ENCODE results near the gene HAUS2. TPM values are rescaled to one million over a fixed set of nuclear protein-coding genes. Genes with fewer than 3 reads are reported as not detected.
A peak's percentile ranks its signal among the peaks of the same experiment; 100 is the strongest.

The HAUS2 gene
- total RNA-seq (10 to 100 TPM; 18.3 to 24.6 (median 20.1) TPM), polyA plus RNA-seq (10 to 100 TPM; 11.1 to 15.1 (median 12.6) TPM)

- intact Hi-C loops (cut with DNase I): loop anchor here (2.0 to 5.0 kb wide), 3 partner anchors 34 to 102 kb away; partner anchors contain the start of gene SNAP23
- 0% methylated on average over 71 of the region's 71 CpGs for WGBS, 2 donors
- Histone ChIP-seq H3K9me3 (no peaks in the 10 kb centered on the region), H3K36me3 (peaks cover 6 to 23% (median 15%) of the 10 kb centered on the region in 4 donors), H3K4me3 (peak within 1 kb of the TSS; percentile 72 to 94 (median 80)), H3K4me1 (peaks cover 0 to 26% (median 24%) of the 10 kb centered on the region in 4 donors), H3K27me3 (no peaks in the 10 kb centered on the region), H3K27ac (peak within 1 kb of the TSS; percentile 89 to 97 (median 92))
- peak; percentile 93 for DNase-seq
- TF ChIP-seq POLR2A (IDR thresholded peaks at IDR 0.05) (peak; percentile 84 to 91), EP300 (IDR thresholded peaks at IDR 0.05) (no peak), POLR2AphosphoS5 (IDR thresholded peaks at IDR 0.05) (peak; percentile 94 to 98 (median 96))
- TF ChIP-seq, protein P1, sequence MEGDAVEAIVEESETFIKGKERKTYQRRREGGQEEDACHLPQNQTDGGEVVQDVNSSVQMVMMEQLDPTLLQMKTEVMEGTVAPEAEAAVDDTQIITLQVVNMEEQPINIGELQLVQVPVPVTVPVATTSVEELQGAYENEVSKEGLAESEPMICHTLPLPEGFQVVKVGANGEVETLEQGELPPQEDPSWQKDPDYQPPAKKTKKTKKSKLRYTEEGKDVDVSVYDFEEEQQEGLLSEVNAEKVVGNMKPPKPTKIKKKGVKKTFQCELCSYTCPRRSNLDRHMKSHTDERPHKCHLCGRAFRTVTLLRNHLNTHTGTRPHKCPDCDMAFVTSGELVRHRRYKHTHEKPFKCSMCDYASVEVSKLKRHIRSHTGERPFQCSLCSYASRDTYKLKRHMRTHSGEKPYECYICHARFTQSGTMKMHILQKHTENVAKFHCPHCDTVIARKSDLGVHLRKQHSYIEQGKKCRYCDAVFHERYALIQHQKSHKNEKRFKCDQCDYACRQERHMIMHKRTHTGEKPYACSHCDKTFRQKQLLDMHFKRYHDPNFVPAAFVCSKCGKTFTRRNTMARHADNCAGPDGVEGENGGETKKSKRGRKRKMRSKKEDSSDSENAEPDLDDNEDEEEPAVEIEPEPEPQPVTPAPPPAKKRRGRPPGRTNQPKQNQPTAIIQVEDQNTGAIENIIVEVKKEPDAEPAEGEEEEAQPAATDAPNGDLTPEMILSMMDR (IDR thresholded peaks at IDR 0.05): no peak
Measured at GRCh38 chr15:42548249-42549031, at the start of gene HAUS2, which contains the start of gene LRRC57. Gene HAUS2, plus strand, starts transcription at chr15:42548838. Its CDS starts 35 bp downstream, at chr15:42548873. Gene LRRC57, minus strand, starts transcription at chr15:42548793. Its CDS starts 359 bp downstream, at chr15:42548434.

DNA sequence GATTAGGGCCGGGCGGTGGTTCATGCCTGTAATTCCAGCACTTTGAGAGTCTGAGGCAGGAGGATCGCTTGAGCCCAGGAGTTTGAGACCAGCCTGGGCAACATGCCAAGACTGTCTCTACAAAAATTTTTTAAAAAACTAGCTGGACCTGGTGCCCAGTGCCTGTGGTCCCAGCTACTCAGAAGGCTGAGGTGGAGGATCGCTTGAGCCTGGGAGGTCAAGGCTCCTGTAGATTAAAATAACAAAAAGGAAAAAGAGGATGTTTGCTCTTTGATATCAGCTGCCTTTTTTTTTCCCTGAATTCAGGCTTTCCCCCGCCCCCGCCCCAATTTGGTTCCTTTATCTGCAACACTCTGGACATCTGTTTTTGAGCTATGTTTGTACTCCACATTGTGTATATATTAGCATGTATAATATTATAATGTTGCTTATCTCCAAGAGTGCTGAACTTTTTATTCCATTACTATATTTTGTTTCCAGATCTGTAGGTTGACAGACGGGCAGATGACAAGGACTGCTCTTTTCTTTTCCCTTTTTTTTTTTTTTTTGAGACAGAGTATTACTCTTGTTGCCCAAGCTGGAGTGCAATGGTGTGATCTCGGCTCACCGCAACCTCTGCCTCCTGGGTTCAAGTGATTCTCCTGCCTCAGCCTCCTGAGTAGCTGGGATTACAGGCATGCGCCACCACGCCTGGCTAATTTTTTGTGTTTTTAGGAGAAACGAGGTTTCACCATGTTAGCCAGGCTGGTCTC, 48.6 kb upstream of the HAUS2 start:
- no peaks in the 10 kb centered on the region for H3K9me3 ChIP-seq
- TF ChIP-seq EP300 (IDR thresholded peaks at IDR 0.05): no peak
- TF ChIP-seq, protein P1 (IDR thresholded peaks at IDR 0.05): no peak
- TF ChIP-seq POLR2A (IDR thresholded peaks at IDR 0.05): no peak
- no peak for TF ChIP-seq POLR2AphosphoS5 (IDR thresholded peaks at IDR 0.05)
- H3K36me3 ChIP-seq: no peaks in the 10 kb centered on the region
- WGBS, 2 donors: 83 to 85% methylated on average over 12 of the region's 12 CpGs
- H3K27me3 ChIP-seq: no peaks in the 10 kb centered on the region
- peaks cover 0 to 46% (median 30%) of the 10 kb centered on the region in 4 donors for H3K4me1 ChIP-seq
- DNase-seq: no peak
- intact Hi-C loops (cut with DNase I): loop anchor here (5.0 kb wide), 1 partner anchor 47 kb away; the partner anchor contains the start of genes HAUS2 and LRRC57
- no peak overlapping the region for H3K4me3 ChIP-seq
- H3K27ac ChIP-seq: peak overlapping the region; percentile 36 to 65 (median 52)

- TF ChIP-seq EP300 (IDR thresholded peaks at IDR 0.05) (no peak), POLR2AphosphoS5 (IDR thresholded peaks at IDR 0.05) (no peak)
- 86 to 89% methylated on average over 4 of the region's 4 CpGs for WGBS, 2 donors
- DNase-seq: no peak
- no peak overlapping the region for H3K4me3 ChIP-seq
- H3K27me3 ChIP-seq: no peaks in the 10 kb centered on the region
- intact Hi-C loops (cut with DNase I): no loop called here
- H3K36me3 ChIP-seq: no peaks in the 10 kb centered on the region
- H3K9me3 ChIP-seq: no peaks in the 10 kb centered on the region
- H3K27ac ChIP-seq: no peak overlapping the region
- H3K4me1 ChIP-seq: peaks cover 0 to 40% (median 27%) of the 10 kb centered on the region in 4 donors
Measured at GRCh38 chr15:42502477-42502876, 46.2 kb upstream of the HAUS2 start.

DNA sequence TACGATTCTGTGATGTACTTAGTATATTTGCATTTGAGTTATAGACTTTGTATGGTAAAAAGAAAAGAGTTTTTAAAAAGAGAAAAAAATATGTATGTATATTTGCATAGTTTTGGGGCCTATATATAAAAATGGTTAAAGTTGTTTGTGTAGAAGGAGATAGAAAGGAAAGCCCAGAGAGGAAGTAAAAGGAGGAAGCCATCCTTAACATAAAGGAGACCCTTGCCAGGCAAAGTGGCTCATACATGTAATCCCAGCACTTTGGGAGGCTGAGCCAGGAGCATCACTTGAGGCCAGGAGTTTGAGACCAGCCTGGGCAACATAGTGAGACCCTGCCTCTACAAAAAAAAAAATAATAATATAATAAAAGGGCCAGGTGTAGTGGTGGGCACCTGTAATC, 44.8 kb upstream of the HAUS2 start:
- TF ChIP-seq POLR2AphosphoS5 (IDR thresholded peaks at IDR 0.05) (no peak), POLR2A (IDR thresholded peaks at IDR 0.05) (no peak), EP300 (IDR thresholded peaks at IDR 0.05) (no peak)
- TF ChIP-seq, protein P1 (IDR thresholded peaks at IDR 0.05): no peak
- Histone ChIP-seq H3K36me3 (no peaks in the 10 kb centered on the region), H3K27ac (no peak overlapping the region), H3K4me3 (no peak overlapping the region), H3K9me3 (no peaks in the 10 kb centered on the region), H3K4me1 (peaks cover 0 to 51% (median 35%) of the 10 kb centered on the region in 4 donors), H3K27me3 (no peaks in the 10 kb centered on the region)
- DNase-seq: no peak
- intact Hi-C loops (cut with DNase I): no loop called here
- WGBS, 2 donors: 77 to 85% methylated on average over 1 of the region's 1 CpG
